Measurements from ENCODE around the gene SLC25A45.
A peak's percentile ranks its signal among the peaks of the same experiment; 100 is the strongest.
"Not testable (repeated sequence)": the region's sequence is repeated elsewhere in the genome, so short reads cannot be mapped to it uniquely, and the experiment has no call there.

Gene SLC25A45

GRCh38 chr11:65420979-65421793 lies 38.7 kb upstream of the SLC25A45 start:
- peak; percentile 81 to 83 for DNase-seq

DNA sequence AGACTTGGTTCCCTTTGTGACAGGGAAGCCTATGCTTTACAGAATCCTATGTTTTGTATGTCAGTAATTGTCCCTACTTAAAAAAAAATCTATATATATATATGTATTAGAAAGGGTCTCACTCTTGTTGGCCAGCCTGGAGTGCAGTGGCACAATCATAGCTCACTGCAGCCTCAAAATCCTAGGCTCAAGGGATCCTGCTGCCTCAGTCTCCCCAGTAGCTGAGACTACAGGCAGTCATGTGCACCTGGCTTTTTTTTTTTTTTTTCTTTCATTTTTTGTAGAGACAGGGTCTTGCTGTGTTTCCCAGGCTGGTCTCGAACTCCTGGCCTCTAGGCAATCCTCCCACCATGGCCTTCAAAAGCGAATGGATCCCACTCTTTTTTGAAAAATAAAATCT lies 38.1 kb upstream of the SLC25A45 start:
- DNase-seq, result no peak

- peak; percentile 82 to 95 for DNase-seq
Measured at GRCh38 chr11:65419772-65420481, 37.5 kb upstream of the SLC25A45 start.

- no peak for DNase-seq
Measured at GRCh38 chr11:65419460-65419771, 37.0 kb upstream of the SLC25A45 start.

- peak; percentile 90 for DNase-seq
Measured at GRCh38 chr11:65418681-65419459, 36.4 kb upstream of the SLC25A45 start.

DNA sequence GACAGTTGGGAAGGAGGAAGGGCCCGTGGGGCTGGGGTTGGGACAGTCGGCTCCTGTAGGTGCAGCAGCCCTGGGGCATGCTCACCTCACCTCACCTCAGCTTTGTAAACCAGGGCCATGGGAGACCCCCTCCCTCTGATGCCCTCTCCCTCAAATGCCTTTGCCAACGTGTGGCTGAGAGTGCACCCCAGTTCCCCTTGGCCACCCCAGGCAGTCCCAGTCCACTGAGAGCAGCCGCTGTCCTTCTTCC lies 35.9 kb upstream of the SLC25A45 start:
- no peak for DNase-seq

DNA sequence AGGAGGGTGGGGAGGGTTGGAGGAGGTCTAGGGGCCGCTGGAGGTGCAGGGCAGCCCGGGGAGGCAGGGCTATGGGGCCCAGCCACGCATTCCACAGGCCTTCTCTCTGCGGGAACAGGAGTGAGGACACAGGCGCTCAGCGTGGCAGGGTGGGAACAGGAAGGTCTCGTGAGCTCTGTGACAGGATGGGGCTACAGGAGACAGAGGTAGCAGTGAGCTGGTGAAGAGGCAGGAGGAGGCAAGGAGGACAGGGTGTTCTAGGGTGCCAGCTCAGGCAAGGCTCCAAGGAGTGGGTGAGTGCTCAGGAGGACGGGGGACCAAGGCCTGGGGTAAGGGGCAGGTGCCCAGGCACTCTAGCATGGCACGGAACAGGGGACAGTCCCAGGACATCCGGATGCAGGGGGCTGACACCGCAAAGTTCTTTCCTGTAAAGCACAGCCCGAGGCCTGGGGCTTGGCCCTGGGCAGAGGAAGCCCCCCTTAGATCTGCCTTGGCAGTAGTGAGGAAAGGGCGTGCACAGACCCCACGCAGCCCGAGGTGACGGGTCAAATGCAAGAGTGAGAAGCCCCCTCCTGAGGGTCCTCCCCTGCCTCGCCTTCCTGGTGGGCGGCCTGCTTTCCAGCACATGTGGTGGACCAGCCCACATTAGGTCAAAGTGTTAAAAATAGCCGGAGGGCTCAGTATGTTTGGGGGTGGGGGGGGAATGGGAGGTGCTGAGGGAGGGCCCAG lies 35.4 kb upstream of the SLC25A45 start:
- DNase-seq, result no peak

GRCh38 chr11:65416841-65417701 lies 34.6 kb upstream of the SLC25A45 start:
- no peak for DNase-seq

DNA sequence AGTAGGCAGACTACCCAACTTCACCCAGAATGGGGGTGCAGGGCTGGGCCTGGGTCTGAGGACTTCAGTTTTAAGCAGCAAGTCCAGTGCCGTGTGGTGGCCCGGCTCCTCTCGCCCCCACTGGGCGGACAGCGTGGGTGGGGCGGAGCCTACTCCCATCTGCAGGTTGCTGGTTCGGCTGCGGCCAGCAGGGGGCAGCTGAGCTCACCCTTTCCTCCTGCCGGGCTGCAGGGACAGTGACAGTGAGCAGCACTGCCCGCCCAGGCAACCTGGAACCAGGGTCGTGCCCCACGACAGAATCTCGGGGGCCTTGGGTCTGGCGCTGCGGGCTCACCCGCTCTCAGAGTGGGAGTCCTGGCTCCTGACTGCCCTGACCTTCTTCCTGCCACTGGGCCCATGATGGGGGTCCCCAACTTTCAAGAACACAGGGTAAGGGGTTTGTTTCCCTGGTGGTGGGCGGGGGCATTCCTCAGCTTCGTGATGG lies 33.9 kb upstream of the SLC25A45 start:
- peak; percentile 81 to 91 for DNase-seq

DNA sequence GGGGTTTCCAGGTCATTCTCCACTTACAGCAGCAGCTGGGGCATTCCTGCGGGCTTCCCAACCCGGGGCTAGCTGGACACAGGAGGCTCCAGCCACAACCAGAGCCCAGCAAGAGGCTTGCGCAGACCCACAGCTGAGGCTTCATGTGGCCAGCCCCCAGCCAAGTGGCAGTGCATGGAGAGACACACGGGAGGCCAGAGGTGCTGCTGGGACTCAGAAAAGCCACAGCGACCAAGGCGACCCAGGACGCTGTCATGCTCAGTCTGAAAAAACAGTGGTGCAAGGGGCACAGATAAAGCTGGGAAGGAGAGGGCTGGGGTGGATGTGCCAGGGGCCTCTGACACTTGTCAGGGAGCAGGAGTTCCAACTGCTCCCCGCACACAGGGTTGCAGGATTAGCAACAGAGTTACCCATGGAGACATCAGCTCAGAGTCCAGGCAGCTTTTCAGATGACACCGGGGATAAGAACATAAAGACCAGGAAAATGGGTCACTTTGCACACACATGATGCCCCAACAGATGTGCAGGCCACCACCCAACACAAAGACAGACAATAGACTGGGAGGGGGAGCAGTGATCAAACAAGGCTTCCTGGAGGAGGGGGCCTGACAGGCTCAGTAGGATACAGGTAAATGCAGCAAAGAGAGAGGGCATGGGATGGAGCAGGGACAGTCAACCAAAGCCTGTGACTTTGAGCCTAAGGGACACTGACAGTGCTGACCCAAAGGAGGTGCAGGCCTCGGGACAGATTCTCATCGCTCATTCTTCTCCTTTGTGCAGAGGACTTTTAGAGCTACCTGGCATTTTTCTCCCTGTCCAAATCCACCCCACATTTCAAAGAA lies 33.3 kb upstream of the SLC25A45 start:
- DNase-seq, result no peak

DNA sequence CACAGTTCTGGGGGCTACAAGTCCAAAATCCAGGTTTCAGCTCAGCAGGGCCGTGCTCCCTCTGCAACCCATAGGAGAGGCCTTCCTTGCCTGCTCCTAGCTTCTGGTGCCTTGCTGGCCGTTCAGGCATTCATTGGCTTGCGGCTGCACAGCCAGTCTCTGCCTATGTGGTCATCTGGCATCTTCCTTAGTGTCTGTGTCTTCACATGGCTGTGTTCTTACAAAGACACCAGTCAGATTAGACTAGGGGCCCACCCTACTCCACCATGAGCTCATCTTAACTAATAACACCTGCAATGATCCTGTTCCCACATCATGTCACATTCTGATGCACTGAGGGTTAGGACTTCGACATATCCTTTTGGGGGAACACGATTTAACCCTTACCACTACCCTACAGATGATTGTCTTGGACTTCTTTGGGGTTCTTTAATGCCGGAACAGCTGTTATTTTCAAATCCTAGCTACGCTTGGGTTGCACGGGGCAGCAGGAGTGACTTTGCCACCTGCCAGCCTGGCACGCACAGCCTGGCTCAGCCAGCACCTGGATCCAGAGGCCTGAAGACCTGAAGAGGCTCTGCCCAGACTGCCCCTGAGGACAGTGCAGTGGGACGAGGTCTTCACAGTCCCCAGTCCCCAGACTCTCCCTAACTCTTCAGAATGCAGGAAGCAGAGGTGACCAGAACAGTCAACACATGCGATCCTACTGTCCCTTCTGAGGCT lies 32.5 kb upstream of the SLC25A45 start:
- no peak for DNase-seq

GRCh38 chr11:65413077-65413664 lies 30.7 kb upstream of the SLC25A45 start:
- not testable (repeated sequence) for DNase-seq

- DNase-seq, result no peak
Measured at GRCh38 chr11:65412271-65413076, 30.0 kb upstream of the SLC25A45 start.

- no peak for DNase-seq
Measured at GRCh38 chr11:65411681-65412070, 29.2 kb upstream of the SLC25A45 start.

DNA sequence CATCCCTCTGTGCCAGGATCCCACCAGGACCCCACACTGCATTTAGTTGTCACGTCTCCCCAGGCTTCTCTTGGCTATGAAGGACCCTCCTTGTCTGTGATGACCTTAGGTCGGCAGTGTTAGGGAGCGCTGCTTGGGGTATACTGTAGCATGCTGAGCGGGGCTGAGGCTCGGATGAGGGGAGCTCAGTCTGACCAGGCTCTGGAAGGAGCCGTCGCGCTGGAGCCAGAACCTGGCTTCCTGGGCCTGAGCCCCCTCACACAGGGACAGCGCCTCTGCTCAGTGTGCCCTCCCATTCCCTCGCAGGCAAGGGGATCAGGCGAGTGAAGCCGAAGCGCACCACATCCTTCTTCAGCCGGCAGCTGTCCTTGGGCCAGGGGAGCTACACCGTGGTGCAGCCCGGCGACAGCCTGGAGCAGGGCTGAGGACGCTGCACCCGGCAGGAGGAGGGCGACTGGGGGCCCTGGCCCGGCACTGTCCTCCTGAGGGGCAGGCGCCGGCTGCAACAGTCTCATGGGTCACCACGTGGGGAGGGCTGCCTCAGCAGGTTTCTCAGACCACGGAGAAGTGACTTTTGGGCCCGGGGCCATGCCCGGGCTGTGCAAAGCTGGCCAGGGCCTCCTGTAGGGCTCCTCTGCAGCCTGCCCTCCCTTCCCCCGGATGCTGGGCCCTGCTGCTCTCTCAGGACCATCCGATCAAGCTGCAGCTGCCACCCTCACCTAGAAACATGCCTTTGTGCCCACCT lies 28.7 kb upstream of the SLC25A45 start:
- no peak for DNase-seq

DNA sequence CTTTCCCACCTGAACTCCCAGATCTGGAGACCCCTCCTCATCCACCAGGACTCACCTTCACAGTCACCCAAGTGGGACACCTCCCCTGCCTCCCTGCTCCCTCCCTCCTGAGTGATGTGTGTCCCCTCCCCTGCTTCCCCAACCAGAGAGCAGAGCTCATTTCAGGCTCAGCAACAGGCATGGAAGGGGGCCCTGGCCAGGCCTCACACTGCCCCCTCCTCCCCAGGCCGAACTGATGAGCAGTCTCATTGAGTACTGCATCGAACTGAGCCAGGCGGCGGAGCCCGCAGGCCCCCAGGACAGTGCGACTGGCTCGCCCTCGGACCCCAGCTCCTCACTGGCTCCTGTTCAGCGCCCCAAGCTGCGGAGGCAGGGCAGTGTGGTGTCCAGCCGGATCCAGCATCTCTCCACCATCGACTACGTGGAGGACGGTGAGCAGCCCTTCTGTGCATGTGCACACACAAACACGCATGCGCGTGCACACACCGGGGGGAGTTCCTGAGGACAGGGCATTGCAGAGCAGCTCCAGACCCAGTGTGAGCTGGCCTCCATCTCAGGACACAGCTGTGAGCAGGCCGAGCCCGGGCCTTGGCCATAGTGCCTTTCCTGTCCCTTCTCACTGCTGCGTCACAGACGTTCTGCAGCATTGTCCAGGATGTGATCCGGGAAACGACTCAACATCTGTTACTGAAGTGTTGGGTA lies 22.3 kb upstream of the SLC25A45 start:
- no peak for DNase-seq

- no peak for DNase-seq
Measured at GRCh38 chr11:65404210-65404609, 21.8 kb upstream of the SLC25A45 start.
